MG63 (cell line): ENCODE results near the gene NKAIN2. TPM values are rescaled to one million over a fixed set of nuclear protein-coding genes. Genes with fewer than 3 reads are reported as not detected.

Experiments used
- DNase-seq: peaks from one replicate; pipeline ENCODE4 v3.0.0-alpha.2; 2020
- H3K27me3 ChIP-seq: fragments of 250-450 bp; sonication (Bioruptor Pico); 2 replicates; pipeline ENCODE4 v1.5.1; 2020; ENCODE audit warnings: mild to moderate bottlenecking, moderate library complexity
- H3K36me3 ChIP-seq: fragments of 250-450 bp; sonication (Bioruptor Pico); 2 replicates; pipeline ENCODE4 v1.5.1; 2020; ENCODE audit warnings: mild to moderate bottlenecking, moderate library complexity
- H3K4me3 ChIP-seq: fragments of 250-450 bp; sonication (Bioruptor Pico); 2 replicates; pipeline ENCODE4 v1.5.1; 2020; ENCODE audit warnings: mild to moderate bottlenecking, moderate library complexity
- H3K9me3 ChIP-seq: fragments of 250-450 bp; sonication (Bioruptor Pico); 2 replicates; pipeline ENCODE4 v1.5.1; 2020; ENCODE audit warnings: mild to moderate bottlenecking, moderate library complexity
- total RNA-seq: library from RNA; depleted of rRNA; stranded (reverse); fragments of >200 nt; shearing (Covaris generic); gene quantifications from 2 replicates; pipeline ENCODE4 v1.2.3, GENCODE V29; 2014; ENCODE audit warnings: low replicate concordance

Gene NKAIN2
- total RNA-seq, 1 experiment from 2014 or later: not detected

DNA sequence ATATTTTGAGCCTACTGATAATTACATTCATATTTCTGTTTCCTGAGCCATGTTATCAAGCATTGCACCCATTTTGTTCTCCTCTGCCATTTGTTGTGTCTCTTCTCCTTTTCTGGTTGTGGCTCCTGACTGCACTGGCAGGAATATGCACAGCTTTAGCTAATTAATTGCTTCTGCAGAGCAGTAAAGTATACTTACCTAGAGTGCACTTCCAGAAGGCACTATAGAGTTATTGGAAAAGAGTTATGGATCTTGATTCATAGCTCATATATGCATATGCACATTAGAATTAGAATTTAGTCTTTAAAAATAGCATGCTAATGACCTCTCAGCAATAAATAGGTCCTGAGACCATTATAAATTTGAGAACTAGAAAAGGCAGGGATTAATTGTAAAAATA lies 262.6 kb downstream of the NKAIN2 start:
- Histone ChIP-seq H3K27me3 (no peaks in the 10 kb centered on the region), H3K36me3 (no peaks in the 10 kb centered on the region), H3K9me3 (no peaks in the 10 kb centered on the region), H3K4me3 (no peak overlapping the region)
- no peak for DNase-seq

DNA sequence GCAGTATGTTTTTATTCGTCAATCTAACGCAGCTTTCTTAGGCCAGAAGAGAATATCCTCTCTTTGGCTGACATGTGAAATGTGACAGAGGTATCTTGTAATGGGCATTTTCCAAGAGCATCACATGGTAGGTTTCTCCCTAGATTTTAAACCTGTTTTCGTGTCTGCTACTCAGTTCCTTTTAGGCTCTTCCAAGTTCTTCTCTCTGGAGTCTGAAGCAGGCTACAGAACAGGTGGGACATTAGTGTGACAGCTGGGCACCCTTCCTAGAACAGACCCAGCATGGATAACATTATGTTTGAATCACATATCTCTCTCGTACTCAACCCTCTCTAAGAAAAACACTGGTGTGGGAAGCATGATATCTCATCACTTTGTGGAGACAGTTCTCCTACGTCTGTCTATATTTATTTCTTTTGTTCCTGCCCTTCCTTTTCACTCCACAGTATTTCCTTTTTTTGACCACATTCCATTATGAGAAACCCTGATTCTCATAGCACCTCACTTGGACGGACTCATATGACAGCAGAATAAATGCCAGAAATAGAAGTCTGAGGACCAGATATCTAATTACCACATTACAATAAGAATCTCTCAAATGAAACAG lies 263.4 kb downstream of the NKAIN2 start:
- H3K4me3 ChIP-seq: no peak overlapping the region
- DNase-seq: no peak

DNA sequence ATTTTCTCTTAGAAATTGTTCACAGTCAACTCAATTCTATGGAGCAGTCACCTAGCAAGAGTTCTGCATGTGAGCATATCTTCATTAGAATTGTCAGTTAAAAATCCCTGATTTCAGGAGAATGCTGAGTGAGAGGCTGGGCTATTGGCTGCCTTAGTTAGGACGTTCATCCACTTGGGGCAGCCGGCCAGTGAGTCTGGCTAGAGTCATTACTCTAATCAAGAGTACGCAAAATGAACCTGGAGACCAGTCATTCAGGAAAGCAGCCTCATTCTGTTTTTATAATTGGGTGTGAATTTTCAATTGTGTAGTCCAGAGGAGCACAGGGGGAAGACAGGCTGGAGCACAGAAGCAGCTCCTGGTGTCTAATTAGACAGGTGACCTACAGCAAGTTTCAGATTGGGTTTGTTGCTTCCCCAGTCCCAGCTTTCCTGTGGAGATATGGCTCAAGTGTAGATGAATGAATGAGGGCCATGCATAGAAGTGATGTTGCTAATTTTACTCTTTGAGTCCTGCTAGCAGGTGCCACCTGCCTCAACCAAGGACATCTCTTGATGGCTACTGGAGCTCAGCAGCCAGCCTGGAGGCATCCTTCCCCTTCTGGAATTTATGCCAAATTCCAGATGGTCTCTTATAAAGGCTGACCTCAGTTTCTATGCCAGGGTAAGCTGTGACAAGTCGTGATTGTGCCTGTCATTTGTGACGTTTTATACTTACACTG lies 265.7 kb downstream of the NKAIN2 start:
- no peak overlapping the region for H3K4me3 ChIP-seq
- DNase-seq: no peak
- H3K9me3 ChIP-seq: no peaks in the 10 kb centered on the region
- H3K27me3 ChIP-seq: no peaks in the 10 kb centered on the region
- H3K36me3 ChIP-seq: no peaks in the 10 kb centered on the region

More for the DNA sequence above, 263.4 kb downstream of the NKAIN2 start:
- Histone ChIP-seq H3K36me3 (no peaks in the 10 kb centered on the region), H3K27me3 (no peaks in the 10 kb centered on the region), H3K9me3 (no peaks in the 10 kb centered on the region)

DNA sequence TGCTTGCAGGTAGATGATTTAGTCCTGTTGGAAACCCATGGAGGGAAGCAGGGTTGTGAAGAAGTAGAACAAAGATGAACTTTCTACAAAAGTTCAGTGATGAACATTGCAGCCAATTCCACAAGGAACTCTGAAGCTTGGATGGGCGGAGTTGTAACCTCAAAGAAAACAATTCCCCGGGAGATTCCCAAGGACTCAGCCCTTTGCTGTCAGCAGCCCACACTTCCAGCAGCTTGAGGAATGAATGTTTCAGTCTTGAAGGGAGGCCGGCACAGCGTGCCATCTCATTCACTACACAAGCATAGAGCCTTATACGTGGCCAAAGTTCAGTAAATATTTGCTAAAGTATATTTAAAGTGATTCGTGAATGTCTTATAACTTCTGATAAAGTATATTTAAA lies 269.4 kb downstream of the NKAIN2 start:
- no peaks in the 10 kb centered on the region for H3K27me3 ChIP-seq
- no peak for DNase-seq
- no peaks in the 10 kb centered on the region for H3K9me3 ChIP-seq
- H3K4me3 ChIP-seq: no peak overlapping the region
- no peaks in the 10 kb centered on the region for H3K36me3 ChIP-seq

DNA sequence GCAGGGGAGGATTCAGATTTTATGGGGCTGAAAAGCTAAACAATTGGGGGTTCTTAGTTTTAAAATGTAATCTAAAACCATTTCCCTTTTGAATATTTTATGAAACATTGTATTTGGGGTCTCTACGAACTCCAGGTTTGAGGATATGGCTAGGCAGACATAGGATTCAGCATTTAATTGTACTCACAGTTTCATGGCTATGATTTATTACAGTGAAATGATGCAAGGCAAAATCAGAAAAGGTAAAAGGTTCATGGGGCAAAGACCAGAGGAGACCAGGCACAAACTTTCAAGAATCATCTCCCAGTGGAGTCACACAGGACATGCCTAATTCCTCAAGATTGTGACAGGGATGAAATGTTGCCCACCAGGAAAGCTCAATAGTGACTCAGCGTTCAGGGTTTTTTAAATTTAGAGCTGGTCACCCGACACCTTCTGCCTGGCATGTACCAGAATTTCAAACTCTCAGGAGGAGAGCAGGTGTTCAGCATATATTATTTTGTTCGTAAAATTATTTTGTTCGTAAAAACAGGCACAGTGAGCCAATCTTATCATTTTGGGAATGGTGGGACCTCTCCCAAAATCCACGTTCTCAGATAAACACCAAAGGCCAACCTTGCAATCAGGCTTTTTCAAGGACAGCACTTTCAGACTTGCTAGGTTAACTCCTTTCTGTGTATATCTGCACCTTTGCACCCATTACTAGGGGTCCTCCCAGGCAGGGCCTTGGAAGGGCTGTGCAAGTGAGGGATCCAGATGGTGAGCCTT lies 270.3 kb downstream of the NKAIN2 start:
- H3K9me3 ChIP-seq: no peaks in the 10 kb centered on the region
- no peaks in the 10 kb centered on the region for H3K36me3 ChIP-seq
- no peaks in the 10 kb centered on the region for H3K27me3 ChIP-seq
- DNase-seq: no peak
- H3K4me3 ChIP-seq: no peak overlapping the region

DNA sequence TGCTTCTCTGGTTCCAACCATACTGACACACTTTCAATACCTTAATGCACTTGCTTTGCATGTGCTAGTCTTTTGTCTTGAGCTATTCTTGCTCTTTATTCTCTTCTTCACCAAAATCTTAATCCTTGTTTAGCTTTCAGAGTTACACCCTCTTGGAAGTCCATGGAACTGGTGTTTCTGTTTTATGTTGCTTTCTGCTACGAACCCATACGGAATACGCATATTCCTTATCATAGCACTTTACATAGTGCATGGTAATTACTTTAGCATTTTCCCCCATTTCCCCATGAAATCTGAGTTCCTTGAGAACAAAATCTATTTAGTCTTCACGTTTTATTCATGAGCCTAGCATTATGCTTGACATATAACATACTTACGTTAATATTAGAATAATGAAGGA lies 270.9 kb downstream of the NKAIN2 start:
- no peaks in the 10 kb centered on the region for H3K9me3 ChIP-seq
- no peaks in the 10 kb centered on the region for H3K27me3 ChIP-seq
- no peak for DNase-seq
- H3K4me3 ChIP-seq: no peak overlapping the region
- no peaks in the 10 kb centered on the region for H3K36me3 ChIP-seq

DNA sequence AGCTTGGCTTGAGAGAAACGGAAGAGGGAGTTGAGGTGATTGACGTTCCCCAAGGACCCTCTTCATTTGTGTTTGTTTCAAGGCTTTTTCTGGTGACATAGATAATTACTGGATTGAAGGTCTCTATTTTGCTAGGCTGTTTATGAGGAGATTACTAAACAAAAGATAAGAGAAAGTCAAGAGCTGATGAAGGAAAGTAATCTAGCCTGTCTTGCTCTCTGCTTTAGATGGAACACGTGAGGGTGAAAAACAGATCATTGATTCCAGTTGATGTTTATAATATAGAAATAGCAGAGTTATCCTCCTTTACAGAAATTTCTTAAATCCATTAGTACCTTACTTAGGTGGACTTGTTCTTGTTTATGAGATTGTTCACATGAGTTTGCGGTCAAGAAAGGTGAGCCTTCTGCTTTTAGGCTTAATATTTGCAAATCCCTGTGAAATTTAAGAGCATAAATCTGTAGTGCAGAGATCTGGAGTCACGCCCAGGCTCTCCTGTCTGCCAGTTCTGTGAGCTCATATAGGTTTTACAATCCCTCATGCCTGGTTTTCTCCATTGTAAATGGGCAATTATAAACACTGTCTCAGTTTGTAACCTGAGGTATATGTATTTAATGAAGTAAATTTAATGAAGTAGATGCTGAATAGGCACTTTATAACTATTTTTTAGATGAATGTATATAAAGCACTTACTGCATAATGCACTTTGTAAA lies 272.8 kb downstream of the NKAIN2 start:
- H3K9me3 ChIP-seq: no peaks in the 10 kb centered on the region
- H3K27me3 ChIP-seq: no peaks in the 10 kb centered on the region
- H3K36me3 ChIP-seq: no peaks in the 10 kb centered on the region
- DNase-seq: no peak
- no peak overlapping the region for H3K4me3 ChIP-seq

DNA sequence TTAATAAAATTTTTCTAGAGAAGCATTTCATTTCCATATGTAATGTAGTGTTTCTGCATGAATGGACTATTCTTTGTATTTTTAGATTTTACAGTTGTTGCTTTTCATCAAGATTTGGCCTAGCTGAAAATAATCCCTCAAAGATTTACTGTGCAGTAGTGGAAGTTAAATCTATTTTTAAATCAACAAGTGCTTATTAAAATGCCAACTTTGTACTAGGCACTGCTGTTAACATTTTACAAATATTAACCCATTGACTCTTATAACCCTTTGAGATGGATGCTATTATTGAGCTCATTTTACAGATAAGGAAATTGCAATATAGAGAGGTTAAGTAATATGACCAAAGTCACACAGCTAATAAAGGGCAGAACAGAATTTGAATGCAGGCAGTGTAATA lies 274.5 kb downstream of the NKAIN2 start:
- H3K27me3 ChIP-seq: no peaks in the 10 kb centered on the region
- H3K36me3 ChIP-seq: no peaks in the 10 kb centered on the region

DNA sequence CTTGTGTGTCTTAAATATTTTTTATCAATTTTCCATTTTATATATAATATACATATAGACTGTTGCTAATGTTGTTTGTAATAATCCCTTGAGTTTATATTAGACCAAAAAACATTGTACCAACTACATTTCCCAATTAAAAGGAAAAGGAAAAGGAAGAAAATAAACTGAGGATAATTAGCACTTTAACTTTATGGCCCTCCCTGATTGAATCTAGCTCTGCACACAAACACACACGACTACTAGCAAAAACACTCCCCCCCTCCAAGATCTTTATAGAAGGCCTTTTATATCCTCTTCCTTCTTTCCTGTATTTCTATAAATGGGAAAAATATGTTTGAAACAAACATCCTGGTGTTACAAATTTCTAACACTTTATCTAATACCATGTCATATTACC lies 276.8 kb downstream of the NKAIN2 start:
- no peaks in the 10 kb centered on the region for H3K27me3 ChIP-seq
- H3K9me3 ChIP-seq: no peaks in the 10 kb centered on the region

More for the DNA sequence above, 274.5 kb downstream of the NKAIN2 start:
- DNase-seq: no peak
- no peak overlapping the region for H3K4me3 ChIP-seq
- H3K9me3 ChIP-seq: no peaks in the 10 kb centered on the region

DNA sequence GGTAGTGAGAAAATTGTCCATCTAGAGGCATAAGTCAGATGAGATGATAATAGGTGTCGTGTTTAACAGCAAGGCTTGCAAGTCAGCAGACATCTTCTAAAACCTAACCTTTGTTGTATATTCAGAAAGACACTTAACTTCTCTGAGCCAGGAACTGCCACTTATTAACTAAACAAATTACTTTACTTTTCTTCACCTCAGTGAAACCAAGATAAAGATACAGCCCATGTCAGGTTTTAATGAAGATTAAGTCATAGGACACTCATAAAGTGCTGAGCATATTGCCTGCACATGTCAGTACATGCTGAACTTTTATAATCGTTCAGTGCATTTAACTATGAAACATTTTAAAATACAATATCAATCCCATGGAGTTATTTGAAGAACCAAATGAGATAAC lies 286.8 kb downstream of the NKAIN2 start:
- Histone ChIP-seq H3K36me3 (no peaks in the 10 kb centered on the region), H3K9me3 (no peaks in the 10 kb centered on the region)

More for the DNA sequence above, 276.8 kb downstream of the NKAIN2 start:
- no peak for DNase-seq
- H3K36me3 ChIP-seq: no peaks in the 10 kb centered on the region
- H3K4me3 ChIP-seq: no peak overlapping the region

DNA sequence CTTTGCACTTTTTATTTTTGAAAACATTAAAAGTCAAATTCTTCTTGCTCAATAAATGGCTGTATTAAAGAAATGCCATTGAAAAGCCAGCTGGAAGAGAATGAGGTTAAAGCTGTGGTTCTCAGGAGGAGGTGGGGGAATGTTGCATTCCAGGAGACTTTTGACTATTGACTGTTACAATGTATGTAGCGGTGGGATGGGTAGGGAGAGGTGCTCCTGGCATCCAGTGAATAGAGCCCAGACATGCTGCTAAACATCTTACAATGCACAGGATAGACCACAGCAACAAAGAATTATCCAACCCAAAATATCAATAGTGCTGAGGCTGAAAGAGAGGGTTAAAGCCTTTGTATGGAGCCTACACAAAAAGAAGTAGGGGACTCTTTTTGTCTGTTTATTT lies 295.9 kb downstream of the NKAIN2 start:
- no peaks in the 10 kb centered on the region for H3K9me3 ChIP-seq
- no peak for DNase-seq
- no peaks in the 10 kb centered on the region for H3K27me3 ChIP-seq
- no peaks in the 10 kb centered on the region for H3K36me3 ChIP-seq
- no peak overlapping the region for H3K4me3 ChIP-seq

More for the DNA sequence above, 286.8 kb downstream of the NKAIN2 start:
- no peak overlapping the region for H3K4me3 ChIP-seq
- DNase-seq: no peak
- 0 out of 2 replicates have a peak, but pooled peaks cover 2% of the 10 kb centered on the region for H3K27me3 ChIP-seq

DNA sequence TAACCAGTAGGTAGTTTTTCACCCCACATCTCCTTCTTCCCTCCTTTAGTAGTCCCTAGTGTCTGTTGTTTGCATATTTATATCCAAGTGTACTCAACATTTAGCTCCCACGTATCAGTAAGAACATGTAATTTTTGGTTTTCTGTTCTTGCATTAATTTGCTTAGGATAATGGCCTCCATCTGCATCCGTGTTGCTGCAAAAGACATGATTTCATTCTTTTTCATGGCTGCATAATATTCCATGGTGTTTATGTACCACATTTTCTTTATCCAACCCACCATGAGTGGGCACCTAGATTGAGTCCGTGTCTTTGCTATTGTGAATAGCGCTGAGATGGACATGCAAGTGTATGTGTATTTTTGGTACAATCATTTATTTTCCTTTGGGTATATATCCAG lies 306.8 kb downstream of the NKAIN2 start:
- no peak overlapping the region for H3K4me3 ChIP-seq
- no peaks in the 10 kb centered on the region for H3K9me3 ChIP-seq
- DNase-seq: no peak
- no peaks in the 10 kb centered on the region for H3K36me3 ChIP-seq
- H3K27me3 ChIP-seq: no peaks in the 10 kb centered on the region

DNA sequence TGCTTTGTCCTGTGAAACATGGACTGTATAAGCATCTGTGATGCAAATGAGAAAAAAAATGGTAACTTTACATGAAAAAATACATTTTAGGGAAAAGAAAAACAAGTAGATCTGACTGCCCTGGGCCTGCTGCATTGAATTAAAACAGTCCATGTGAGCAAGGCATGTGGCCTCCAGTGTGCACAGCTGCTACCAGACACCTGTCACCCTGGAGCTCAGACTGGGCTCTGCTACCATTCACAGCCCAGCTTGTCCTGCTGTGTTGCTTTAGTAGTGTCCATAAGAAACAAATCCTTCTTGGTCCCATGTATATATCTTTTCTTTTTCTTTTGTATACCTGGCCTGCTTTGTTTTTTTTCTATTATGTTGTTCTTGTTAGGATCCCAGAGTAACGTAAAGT lies 315.9 kb downstream of the NKAIN2 start:
- no peak for DNase-seq
- no peaks in the 10 kb centered on the region for H3K9me3 ChIP-seq
- H3K4me3 ChIP-seq: no peak overlapping the region
- H3K36me3 ChIP-seq: no peaks in the 10 kb centered on the region
- H3K27me3 ChIP-seq: no peaks in the 10 kb centered on the region

DNA sequence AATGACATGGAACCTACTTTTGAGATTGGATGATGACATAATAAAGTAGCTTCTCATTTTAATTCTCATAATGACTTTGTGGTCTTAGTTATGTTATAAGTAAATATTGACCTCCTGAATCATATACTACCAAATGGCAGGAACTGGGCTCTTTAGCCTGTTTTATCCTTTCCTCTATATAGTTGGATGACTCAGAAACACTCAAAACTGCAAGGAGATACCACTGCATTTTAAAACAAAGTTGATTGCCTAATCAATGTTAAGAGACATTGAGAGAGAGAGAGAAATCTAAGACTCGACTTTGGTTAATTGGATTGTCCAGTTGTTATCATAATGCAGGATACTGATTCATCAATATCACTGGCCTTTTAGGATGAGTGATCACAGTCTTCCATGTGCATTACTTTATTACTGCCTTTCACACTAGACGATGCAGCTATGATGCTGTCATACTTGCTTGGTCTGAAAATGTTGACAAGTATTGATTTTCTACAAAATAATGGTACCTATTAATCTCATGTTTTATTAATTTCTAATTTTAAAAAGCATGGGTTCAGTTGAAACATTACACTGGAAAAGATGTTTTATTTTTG lies 320.0 kb downstream of the NKAIN2 start:
- Histone ChIP-seq H3K4me3 (no peak overlapping the region), H3K27me3 (no peaks in the 10 kb centered on the region), H3K9me3 (no peaks in the 10 kb centered on the region), H3K36me3 (no peaks in the 10 kb centered on the region)
- no peak for DNase-seq

DNA sequence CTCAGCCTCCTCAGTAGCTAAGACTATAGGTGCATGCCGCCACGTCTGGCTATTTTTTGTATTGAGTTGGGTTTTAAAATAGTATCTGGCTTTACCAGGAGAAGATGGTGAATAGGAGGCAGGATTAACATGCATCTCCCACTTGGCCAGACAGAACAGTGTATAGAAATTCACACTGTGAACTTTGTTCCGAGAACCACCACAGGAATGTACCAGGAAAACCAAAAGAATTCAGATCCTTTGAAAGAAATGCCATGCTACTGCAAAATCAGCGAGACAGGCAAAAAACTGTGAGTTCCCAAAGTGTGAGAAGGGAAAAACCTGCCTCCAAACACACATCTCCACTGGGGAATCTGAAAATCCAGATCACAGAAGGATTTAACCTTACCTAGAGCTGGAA lies 327.6 kb downstream of the NKAIN2 start:
- no peak for DNase-seq
- no peaks in the 10 kb centered on the region for H3K27me3 ChIP-seq
- no peaks in the 10 kb centered on the region for H3K9me3 ChIP-seq
- no peaks in the 10 kb centered on the region for H3K36me3 ChIP-seq
- H3K4me3 ChIP-seq: no peak overlapping the region

DNA sequence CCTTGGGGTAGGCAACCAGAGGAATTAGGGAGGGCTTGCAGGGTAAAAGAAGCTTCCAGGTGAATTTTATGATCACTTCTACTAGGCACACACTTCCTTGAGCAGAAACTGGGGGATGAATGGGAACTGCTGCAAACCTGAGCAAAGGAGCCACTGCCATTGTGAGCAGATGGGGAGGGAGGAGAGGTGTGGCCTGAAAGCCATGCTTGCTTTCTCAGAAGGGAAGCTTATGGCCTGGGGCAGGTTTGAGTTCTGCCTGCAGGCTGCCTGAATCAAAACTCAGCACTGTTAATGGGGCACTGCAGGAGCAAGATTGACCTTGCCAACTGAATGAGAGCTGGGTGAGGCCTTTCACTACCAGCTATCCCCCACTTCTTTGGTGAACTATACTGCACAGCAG lies 328.1 kb downstream of the NKAIN2 start:
- no peak for DNase-seq
- H3K4me3 ChIP-seq: no peak overlapping the region
- H3K36me3 ChIP-seq: no peaks in the 10 kb centered on the region
- no peaks in the 10 kb centered on the region for H3K9me3 ChIP-seq
- no peaks in the 10 kb centered on the region for H3K27me3 ChIP-seq

DNA sequence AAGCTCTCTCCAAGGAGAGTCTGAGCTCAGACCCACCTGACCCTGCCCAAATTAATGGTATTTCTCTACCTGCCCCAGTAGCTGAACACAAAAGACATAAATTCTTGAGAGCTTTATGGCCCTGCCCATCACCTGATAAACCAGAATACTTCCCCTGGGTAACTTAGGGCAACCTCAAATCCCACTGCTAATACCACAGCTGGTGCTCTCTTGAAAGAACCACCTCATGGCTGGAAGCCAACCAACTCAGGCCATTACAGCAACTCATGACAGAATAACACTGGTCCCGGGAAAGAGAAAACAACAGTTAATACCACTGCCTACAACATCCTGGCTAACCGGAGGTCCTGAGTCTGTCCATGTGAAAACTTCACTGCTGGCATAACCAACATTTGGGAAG lies 328.6 kb downstream of the NKAIN2 start:
- no peak for DNase-seq
- Histone ChIP-seq H3K4me3 (no peak overlapping the region), H3K9me3 (no peaks in the 10 kb centered on the region)

More for the DNA sequence above, 328.6 kb downstream of the NKAIN2 start:
- Histone ChIP-seq H3K36me3 (no peaks in the 10 kb centered on the region), H3K27me3 (no peaks in the 10 kb centered on the region)
